K562 (cell line): Measurements from ENCODE around the gene GZMM. TPM values are rescaled to one million over a fixed set of nuclear protein-coding genes. Genes with fewer than 3 reads are reported as not detected.

ENCODE experiments used
- BCL6 ChIP-seq: fragments of 250-450 bp; sonication (Bioruptor Pico); IDR thresholded peaks from 2 replicates; pipeline ENCODE4 v1.4.0; 2020
- CBFA2T2 ChIP-seq: fragments of 450-650 bp; conservative IDR thresholded peaks from 2 replicates; pipeline ENCODE4 v1.6.1; 2017; ENCODE audit warnings: mild to moderate bottlenecking
- ELF1 ChIP-seq: fragments of 200-800 bp; sonication (Bioruptor generic); IDR thresholded peaks from 2 replicates; pipeline ENCODE4 v1.6.1; 2016; ENCODE audit warnings: missing genetic modification characterization, missing compliant biosample characterization
- KDM5B ChIP-seq: fragments of 200-600 bp; sonication (generic); IDR thresholded peaks from 2 replicates; pipeline ENCODE4 v1.6.1; 2012; ENCODE audit warnings: low read depth, mild to moderate bottlenecking, moderate library complexity, low read length, control low read depth, inconsistent platforms; ENCODE audit not compliant: insufficient replicate concordance
- NCOA1 ChIP-seq: fragments of 450-650 bp; IDR thresholded peaks from 2 replicates; pipeline ENCODE4 v1.6.1; 2016; ENCODE audit warnings: low read depth
- SRF ChIP-seq, 2 experiments: fragments of 250-450, 450-650 bp in 1 of 2; sonication (Bioruptor Pico) in 1 of 2; sonication (generic) in 1 of 2; formaldehyde crosslinking; IDR thresholded peaks; 2 replicates each; pipeline versions ENCODE4 v1.5.0 to v1.5.1; 2020 to 2022; ENCODE audit warnings: mild to moderate bottlenecking in 1 of 2, missing genetic modification reagents in 1 of 2
- TAF1 ChIP-seq: IDR thresholded peaks from 2 replicates; pipeline ENCODE4 v1.6.1; 2011; ENCODE audit warnings: mild to moderate bottlenecking, low read length, moderate library complexity; ENCODE audit not compliant: insufficient read depth, control insufficient read depth, severe bottlenecking; ENCODE audit errors: extremely low read depth
- ZNF121 ChIP-seq: sonication (generic); formaldehyde crosslinking; conservative IDR thresholded peaks from 2 replicates; pipeline ENCODE4 v1.8.0; 2022; ENCODE audit warnings: missing genetic modification reagents
- polyA plus RNA-seq, 8 experiments: library from polyadenylated mRNA; depleted of rRNA in 4 of 8; stranded (reverse) in 5 of 8; unstranded in 3 of 8; fragments of >200 nt; fragmentation: Nextera tagmentation in 2 of 8; fragmentation: Illumina TruSeq in 1 of 8; extraction: Ambion mirVana in 2 of 8; extraction: Trizol in 1 of 8; gene quantifications; 2 replicates each; pipeline versions ENCODE4 v1.2.1 to v1.2.3, GENCODE V29; 2011 to 2014; ENCODE audit warnings: inconsistent platforms in 1 of 8, missing spikeins in 1 of 8
- total RNA-seq, 7 experiments: library from RNA; depleted of rRNA in 6 of 7; stranded (reverse); fragments of >200 nt in 6 of 7; fragmentation: Illumina TruSeq in 2 of 7; extraction: Trizol in 2 of 7; gene quantifications; 2 replicates each; pipeline versions ENCODE4 v1.2.1 to v1.2.3, GENCODE V29; 2011 to 2021; ENCODE audit warnings: low replicate concordance in 1 of 7
- TF ChIP-seq, protein P1 (sequence below): fragments of 450-650 bp; IDR thresholded peaks from 2 replicates; pipeline ENCODE4 v1.6.1; 2018; ENCODE audit not compliant: partially characterized antibody
- TF ChIP-seq, protein P2 (sequence below): sonication (generic); formaldehyde crosslinking; IDR thresholded peaks from 2 replicates; pipeline ENCODE4 v1.8.0; 2022; ENCODE audit warnings: mild to moderate bottlenecking, missing genetic modification reagents
- TF ChIP-seq, protein P3 (sequence below): sonication (generic); formaldehyde crosslinking; IDR thresholded peaks from 2 replicates; pipeline ENCODE4 v1.8.0; 2022; ENCODE audit warnings: missing genetic modification reagents, mild to moderate bottlenecking, moderate library complexity, borderline replicate concordance

Gene GZMM
- total and polyA plus RNA-seq, 9 of the 15 experiments (the other 6 are each of a cell fraction or from before 2014, with no cell fraction given), result 0.08 to 2.6 (median 0.70) TPM; not detected in 2

DNA sequence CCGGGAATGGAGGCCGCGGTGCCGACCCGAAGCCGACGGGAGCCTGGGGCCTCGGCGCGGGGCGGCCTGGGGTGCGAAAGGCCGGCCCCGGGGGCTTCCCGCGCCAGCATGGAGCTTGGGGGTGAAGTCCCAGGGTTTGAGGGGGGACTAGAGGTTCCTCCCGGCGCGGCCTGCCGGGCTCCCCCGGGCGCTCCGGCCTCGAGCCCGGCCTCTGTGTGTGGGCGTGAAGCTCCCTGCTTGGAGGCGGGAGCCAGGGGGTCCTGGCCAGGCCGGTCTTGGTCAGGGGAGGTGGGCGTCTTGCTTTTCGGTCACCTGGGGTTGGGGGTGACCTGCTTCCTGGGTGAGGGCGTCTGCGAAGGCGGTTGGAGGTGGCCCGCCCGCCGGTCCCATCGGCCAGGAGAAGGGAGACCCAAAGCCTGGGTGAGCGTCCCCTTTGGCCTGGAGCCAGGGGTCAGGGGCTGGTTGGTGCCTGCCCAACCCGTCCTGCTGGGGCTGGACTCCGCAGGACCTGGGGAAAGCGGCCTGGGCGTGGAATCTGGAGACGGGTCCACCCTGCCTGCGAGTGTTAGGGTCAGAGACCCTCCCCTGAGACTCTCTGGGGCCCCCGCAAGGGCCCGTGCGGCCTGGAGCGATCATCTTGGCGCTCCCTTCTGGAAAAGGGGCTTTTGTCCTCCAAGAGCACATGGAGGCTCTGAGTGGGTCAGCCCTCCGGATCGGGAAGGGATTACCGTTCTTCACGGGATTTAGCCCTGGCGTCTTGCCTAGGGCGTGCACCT, 29.1 kb downstream of the GZMM start (continued):
- TF ChIP-seq ELF1 (tag) (no peak), SRF (CRISPR knock-in tag; IDR thresholded peaks at IDR 0.05) (no peak), BCL6 (no peak), KDM5B (peak; percentile 56), TAF1 (no peak), CBFA2T2 (no peak), ZNF121 (no peak), NCOA1 (no peak)
- TF ChIP-seq, protein P1, sequence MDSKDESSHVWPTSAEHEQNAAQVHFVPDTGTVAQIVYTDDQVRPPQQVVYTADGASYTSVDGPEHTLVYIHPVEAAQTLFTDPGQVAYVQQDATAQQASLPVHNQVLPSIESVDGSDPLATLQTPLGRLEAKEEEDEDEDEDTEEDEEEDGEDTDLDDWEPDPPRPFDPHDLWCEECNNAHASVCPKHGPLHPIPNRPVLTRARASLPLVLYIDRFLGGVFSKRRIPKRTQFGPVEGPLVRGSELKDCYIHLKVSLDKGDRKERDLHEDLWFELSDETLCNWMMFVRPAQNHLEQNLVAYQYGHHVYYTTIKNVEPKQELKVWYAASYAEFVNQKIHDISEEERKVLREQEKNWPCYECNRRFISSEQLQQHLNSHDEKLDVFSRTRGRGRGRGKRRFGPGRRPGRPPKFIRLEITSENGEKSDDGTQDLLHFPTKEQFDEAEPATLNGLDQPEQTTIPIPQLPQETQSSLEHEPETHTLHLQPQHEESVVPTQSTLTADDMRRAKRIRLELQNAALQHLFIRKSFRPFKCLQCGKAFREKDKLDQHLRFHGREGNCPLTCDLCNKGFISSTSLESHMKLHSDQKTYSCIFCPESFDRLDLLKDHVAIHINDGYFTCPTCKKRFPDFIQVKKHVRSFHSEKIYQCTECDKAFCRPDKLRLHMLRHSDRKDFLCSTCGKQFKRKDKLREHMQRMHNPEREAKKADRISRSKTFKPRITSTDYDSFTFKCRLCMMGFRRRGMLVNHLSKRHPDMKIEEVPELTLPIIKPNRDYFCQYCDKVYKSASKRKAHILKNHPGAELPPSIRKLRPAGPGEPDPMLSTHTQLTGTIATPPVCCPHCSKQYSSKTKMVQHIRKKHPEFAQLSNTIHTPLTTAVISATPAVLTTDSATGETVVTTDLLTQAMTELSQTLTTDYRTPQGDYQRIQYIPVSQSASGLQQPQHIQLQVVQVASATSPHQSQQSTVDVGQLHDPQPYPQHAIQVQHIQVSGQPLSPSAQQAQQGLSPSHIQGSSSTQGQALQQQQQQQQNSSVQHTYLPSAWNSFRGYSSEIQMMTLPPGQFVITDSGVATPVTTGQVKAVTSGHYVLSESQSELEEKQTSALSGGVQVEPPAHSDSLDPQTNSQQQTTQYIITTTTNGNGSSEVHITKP, result peak; percentile 9
- TF ChIP-seq, protein P2, sequence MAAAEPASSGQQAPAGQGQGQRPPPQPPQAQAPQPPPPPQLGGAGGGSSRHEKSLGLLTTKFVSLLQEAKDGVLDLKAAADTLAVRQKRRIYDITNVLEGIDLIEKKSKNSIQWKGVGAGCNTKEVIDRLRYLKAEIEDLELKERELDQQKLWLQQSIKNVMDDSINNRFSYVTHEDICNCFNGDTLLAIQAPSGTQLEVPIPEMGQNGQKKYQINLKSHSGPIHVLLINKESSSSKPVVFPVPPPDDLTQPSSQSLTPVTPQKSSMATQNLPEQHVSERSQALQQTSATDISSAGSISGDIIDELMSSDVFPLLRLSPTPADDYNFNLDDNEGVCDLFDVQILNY (CRISPR knock-in tag), result no peak
- TF ChIP-seq, protein P3, sequence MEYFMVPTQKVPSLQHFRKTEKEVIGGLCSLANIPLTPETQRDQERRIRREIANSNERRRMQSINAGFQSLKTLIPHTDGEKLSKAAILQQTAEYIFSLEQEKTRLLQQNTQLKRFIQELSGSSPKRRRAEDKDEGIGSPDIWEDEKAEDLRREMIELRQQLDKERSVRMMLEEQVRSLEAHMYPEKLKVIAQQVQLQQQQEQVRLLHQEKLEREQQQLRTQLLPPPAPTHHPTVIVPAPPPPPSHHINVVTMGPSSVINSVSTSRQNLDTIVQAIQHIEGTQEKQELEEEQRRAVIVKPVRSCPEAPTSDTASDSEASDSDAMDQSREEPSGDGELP, result peak; percentile 17; the same call in 1 of the 2 replicates
